HTR-8/SVneo (cell line): Measurements from ENCODE around the gene PANK2.
"Not testable (repeated sequence)": the region's sequence is repeated elsewhere in the genome, so short reads cannot be mapped to it uniquely, and the experiment has no call there.

Experiments
- DNase-seq: peaks from one replicate; pipeline ENCODE4 v3.0.0; 2011; ENCODE audit warnings: low spot score, mixed read lengths; ENCODE audit not compliant: insufficient read length
- FAIRE-seq: peaks from 2 replicates; lab custom pipeline; 2011; peaks lifted over from hg19 to GRCh38; lab: Jason Lieb, UNC

Gene PANK2

GRCh38 chr20:3888622-3889488 lies at the start of gene PANK2:
PANK2 (plus strand) TSS chr20:3889387.
- peak; percentile 99 for DNase-seq
- peak; percentile 98 for FAIRE-seq

- FAIRE-seq, result not testable (repeated sequence)
These were observed 49.0 kb upstream of the PANK2 start for GRCh38 chr20:3840201-3840600.

GRCh38 chr20:3842348-3842930 lies 46.7 kb upstream of the PANK2 start:
- no peak for FAIRE-seq
- no peak for DNase-seq

More at GRCh38 chr20:3840201-3840600, 49.0 kb upstream of the PANK2 start:
- not testable (repeated sequence) for DNase-seq

- DNase-seq, result peak; percentile 89
- peak; percentile 9 for FAIRE-seq
These were observed 45.7 kb upstream of the PANK2 start for GRCh38 chr20:3843490-3843889.

- DNase-seq, FAIRE-seq: not testable (repeated sequence)
These were observed 45.1 kb upstream of the PANK2 start for GRCh38 chr20:3843990-3844619.

GRCh38 chr20:3846378-3846739 lies 42.8 kb upstream of the PANK2 start:
- DNase-seq (no peak), FAIRE-seq (no peak)

- peak; percentile 89 for DNase-seq
- FAIRE-seq, result peak; percentile 46
These were observed 42.3 kb upstream of the PANK2 start, which contains the start of gene MAVS for GRCh38 chr20:3846740-3847428. MAVS (plus strand) TSS chr20:3846834; CDS start chr20:3854625, 7,791 bp downstream.

- no peak for DNase-seq
- FAIRE-seq, result no peak
These were observed 41.7 kb upstream of the PANK2 start for GRCh38 chr20:3847429-3847940.

GRCh38 chr20:3848565-3848964 lies 40.6 kb upstream of the PANK2 start:
- DNase-seq (no peak), FAIRE-seq (no peak)

GRCh38 chr20:3854462-3854871 lies 34.7 kb upstream of the PANK2 start:
- FAIRE-seq (no peak), DNase-seq (no peak)

- FAIRE-seq (no peak), DNase-seq (no peak)
These were observed 31.8 kb upstream of the PANK2 start for GRCh38 chr20:3857405-3857804.

- no peak for FAIRE-seq
- DNase-seq, result no peak
These were observed 30.5 kb upstream of the PANK2 start for GRCh38 chr20:3858689-3859088.

- no peak for DNase-seq
- no peak for FAIRE-seq
These were observed 28.0 kb upstream of the PANK2 start for GRCh38 chr20:3861191-3861590.

- DNase-seq (no peak), FAIRE-seq (no peak)
These were observed 26.9 kb upstream of the PANK2 start for GRCh38 chr20:3862333-3862732.

- FAIRE-seq, result no peak
- no peak for DNase-seq
These were observed 25.9 kb upstream of the PANK2 start for GRCh38 chr20:3863317-3863716.

- DNase-seq (no peak), FAIRE-seq (no peak)
These were observed 24.7 kb upstream of the PANK2 start for GRCh38 chr20:3864518-3864917.

- DNase-seq, result no peak
- FAIRE-seq, result no peak
These were observed 23.9 kb upstream of the PANK2 start for GRCh38 chr20:3865152-3865886.

- no peak for DNase-seq
- FAIRE-seq, result no peak
These were observed 23.2 kb upstream of the PANK2 start for GRCh38 chr20:3865887-3866407.

GRCh38 chr20:3866464-3866863 lies 22.7 kb upstream of the PANK2 start:
- FAIRE-seq, result no peak
- no peak for DNase-seq
